ENCODE measurements around the gene TMPRSS9.

TMPRSS9 gene

GRCh38 chr19:2362046-2362969 lies 2.2 kb downstream of the TMPRSS9 start:
- WGBS (ENCODE audit: insufficient coverage, insufficient read length), result over 99% methylated on average over 11 of the region's 11 CpGs
- Histone ChIP-seq H3K36me3 (ENCODE audit: control insufficient read depth, insufficient read depth, low read length) (no peaks in the 10 kb centered on the region), H3K4me3 (ENCODE audit: low read length) (no peak overlapping the region), H3K27me3 (ENCODE audit: control insufficient read depth, insufficient read depth, low read length) (no peaks in the 10 kb centered on the region), H3K9me3 (ENCODE audit: control insufficient read depth, insufficient read depth, low read length) (no peaks in the 10 kb centered on the region), H3K27ac (ENCODE audit: low read length) (no peak overlapping the region), H3K4me1 (ENCODE audit: control insufficient read depth, insufficient read depth, low read length) (peaks cover 3% of the 10 kb centered on the region; the same call in 1 of the 2 replicates)
- no peak for DNase-seq (ENCODE audit: low read depth, low spot score)

- Histone ChIP-seq H3K4me1 (ENCODE audit: control insufficient read depth, insufficient read depth, low read length) (peaks cover 3% of the 10 kb centered on the region; the same call in 1 of the 2 replicates), H3K4me3 (ENCODE audit: low read length) (no peak overlapping the region), H3K36me3 (ENCODE audit: control insufficient read depth, insufficient read depth, low read length) (no peaks in the 10 kb centered on the region), H3K27me3 (ENCODE audit: control insufficient read depth, insufficient read depth, low read length) (no peaks in the 10 kb centered on the region), H3K9me3 (ENCODE audit: control insufficient read depth, insufficient read depth, low read length) (no peaks in the 10 kb centered on the region), H3K27ac (ENCODE audit: low read length) (no peak overlapping the region)
- DNase-seq (ENCODE audit: low read depth, low spot score), result no peak
- WGBS (ENCODE audit: insufficient coverage, insufficient read length), result no CpG with 5 or more reads among the region's 15 CpGs
Measured at GRCh38 chr19:2362970-2363300, 2.9 kb downstream of the TMPRSS9 start.

- 100% methylated on average over 4 of the region's 17 CpGs for WGBS (ENCODE audit: insufficient coverage, insufficient read length)
- DNase-seq (ENCODE audit: low read depth, low spot score), result no peak
- Histone ChIP-seq H3K9me3 (ENCODE audit: control insufficient read depth, insufficient read depth, low read length) (no peaks in the 10 kb centered on the region), H3K27me3 (ENCODE audit: control insufficient read depth, insufficient read depth, low read length) (no peaks in the 10 kb centered on the region), H3K4me1 (ENCODE audit: control insufficient read depth, insufficient read depth, low read length) (peaks cover 3% of the 10 kb centered on the region; the same call in 1 of the 2 replicates), H3K36me3 (ENCODE audit: control insufficient read depth, insufficient read depth, low read length) (no peaks in the 10 kb centered on the region), H3K4me3 (ENCODE audit: low read length) (no peak overlapping the region), H3K27ac (ENCODE audit: low read length) (no peak overlapping the region)
Measured at GRCh38 chr19:2363419-2363818, 3.4 kb downstream of the TMPRSS9 start.

GRCh38 chr19:2365201-2365970 lies 5.3 kb downstream of the TMPRSS9 start:
- Histone ChIP-seq H3K4me3 (ENCODE audit: low read length) (no peak overlapping the region), H3K4me1 (ENCODE audit: control insufficient read depth, insufficient read depth, low read length) (0 out of 2 replicates have a peak, but pooled peaks cover 2% of the 10 kb centered on the region), H3K27ac (ENCODE audit: low read length) (no peak overlapping the region), H3K9me3 (ENCODE audit: control insufficient read depth, insufficient read depth, low read length) (no peaks in the 10 kb centered on the region), H3K27me3 (ENCODE audit: control insufficient read depth, insufficient read depth, low read length) (no peaks in the 10 kb centered on the region), H3K36me3 (ENCODE audit: control insufficient read depth, insufficient read depth, low read length) (no peaks in the 10 kb centered on the region)
- no CpG with 5 or more reads among the region's 10 CpGs for WGBS (ENCODE audit: insufficient coverage, insufficient read length)
- DNase-seq (ENCODE audit: low read depth, low spot score), result no peak

- H3K36me3 ChIP-seq (ENCODE audit: control insufficient read depth, insufficient read depth, low read length), result no peaks in the 10 kb centered on the region
- no CpG with 5 or more reads among the region's 16 CpGs for WGBS (ENCODE audit: insufficient coverage, insufficient read length)
- H3K4me3 ChIP-seq (ENCODE audit: low read length), result no peak overlapping the region
- no peak overlapping the region for H3K27ac ChIP-seq (ENCODE audit: low read length)
- DNase-seq (ENCODE audit: low read depth, low spot score), result no peak
- no peaks in the 10 kb centered on the region for H3K9me3 ChIP-seq (ENCODE audit: control insufficient read depth, insufficient read depth, low read length)
- no peaks in the 10 kb centered on the region for H3K4me1 ChIP-seq (ENCODE audit: control insufficient read depth, insufficient read depth, low read length)
- H3K27me3 ChIP-seq (ENCODE audit: control insufficient read depth, insufficient read depth, low read length), result no peaks in the 10 kb centered on the region
Measured at GRCh38 chr19:2371656-2372055, 11.6 kb downstream of the TMPRSS9 start.

GRCh38 chr19:2372076-2372612 lies 12.1 kb downstream of the TMPRSS9 start:
- no peaks in the 10 kb centered on the region for H3K36me3 ChIP-seq (ENCODE audit: control insufficient read depth, insufficient read depth, low read length)
- WGBS (ENCODE audit: insufficient coverage, insufficient read length), result no CpG with 5 or more reads among the region's 11 CpGs
- H3K4me3 ChIP-seq (ENCODE audit: low read length), result no peak overlapping the region
- no peak for DNase-seq (ENCODE audit: low read depth, low spot score)
- H3K27me3 ChIP-seq (ENCODE audit: control insufficient read depth, insufficient read depth, low read length), result no peaks in the 10 kb centered on the region
- H3K9me3 ChIP-seq (ENCODE audit: control insufficient read depth, insufficient read depth, low read length), result no peaks in the 10 kb centered on the region
- no peaks in the 10 kb centered on the region for H3K4me1 ChIP-seq (ENCODE audit: control insufficient read depth, insufficient read depth, low read length)
- H3K27ac ChIP-seq (ENCODE audit: low read length), result no peak overlapping the region

- WGBS (ENCODE audit: insufficient coverage, insufficient read length), result no CpG with 5 or more reads among the region's 13 CpGs
Measured at GRCh38 chr19:2374808-2375207, 14.7 kb downstream of the TMPRSS9 start.

GRCh38 chr19:2375353-2376121 lies 15.5 kb downstream of the TMPRSS9 start:
- Histone ChIP-seq H3K27ac (ENCODE audit: low read length) (no peak overlapping the region), H3K27me3 (ENCODE audit: control insufficient read depth, insufficient read depth, low read length) (no peaks in the 10 kb centered on the region), H3K9me3 (ENCODE audit: control insufficient read depth, insufficient read depth, low read length) (no peaks in the 10 kb centered on the region), H3K4me3 (ENCODE audit: low read length) (no peak overlapping the region), H3K36me3 (ENCODE audit: control insufficient read depth, insufficient read depth, low read length) (no peaks in the 10 kb centered on the region), H3K4me1 (ENCODE audit: control insufficient read depth, insufficient read depth, low read length) (no peaks in the 10 kb centered on the region)
- DNase-seq (ENCODE audit: low read depth, low spot score), result no peak
- WGBS (ENCODE audit: insufficient coverage, insufficient read length), result no CpG with 5 or more reads among the region's 7 CpGs

More at GRCh38 chr19:2374808-2375207, 14.7 kb downstream of the TMPRSS9 start:
- Histone ChIP-seq H3K9me3 (ENCODE audit: control insufficient read depth, insufficient read depth, low read length) (no peaks in the 10 kb centered on the region), H3K27me3 (ENCODE audit: control insufficient read depth, insufficient read depth, low read length) (no peaks in the 10 kb centered on the region), H3K27ac (ENCODE audit: low read length) (no peak overlapping the region), H3K36me3 (ENCODE audit: control insufficient read depth, insufficient read depth, low read length) (no peaks in the 10 kb centered on the region), H3K4me1 (ENCODE audit: control insufficient read depth, insufficient read depth, low read length) (no peaks in the 10 kb centered on the region), H3K4me3 (ENCODE audit: low read length) (no peak overlapping the region)
- no peak for DNase-seq (ENCODE audit: low read depth, low spot score)

- WGBS (ENCODE audit: insufficient coverage, insufficient read length), result no CpG with 5 or more reads among the region's 15 CpGs
- no peak overlapping the region for H3K27ac ChIP-seq (ENCODE audit: low read length)
- DNase-seq (ENCODE audit: low read depth, low spot score), result no peak
- H3K27me3 ChIP-seq (ENCODE audit: control insufficient read depth, insufficient read depth, low read length), result no peaks in the 10 kb centered on the region
- no peaks in the 10 kb centered on the region for H3K36me3 ChIP-seq (ENCODE audit: control insufficient read depth, insufficient read depth, low read length)
- no peaks in the 10 kb centered on the region for H3K9me3 ChIP-seq (ENCODE audit: control insufficient read depth, insufficient read depth, low read length)
- no peak overlapping the region for H3K4me3 ChIP-seq (ENCODE audit: low read length)
- no peaks in the 10 kb centered on the region for H3K4me1 ChIP-seq (ENCODE audit: control insufficient read depth, insufficient read depth, low read length)
Measured at GRCh38 chr19:2376784-2377519, 16.9 kb downstream of the TMPRSS9 start.

Data from iPS DF 6.9 (cell line).